Stimulated activated CD4-positive, alpha-beta T cell treated with anti-CD3 and anti-CD28 coated beads, TNF-alpha, amount 100 ng/mL, for 48 hours (primary cell): Measurements from ENCODE around the gene TOX3.

ENCODE experiments used
- DNase-seq, 3 donors: peaks; one replicate each; pipeline ENCODE4 v3.0.0-alpha.2; 2020; ENCODE audit warnings: low read depth in 3 of 3

Gene TOX3

DNA sequence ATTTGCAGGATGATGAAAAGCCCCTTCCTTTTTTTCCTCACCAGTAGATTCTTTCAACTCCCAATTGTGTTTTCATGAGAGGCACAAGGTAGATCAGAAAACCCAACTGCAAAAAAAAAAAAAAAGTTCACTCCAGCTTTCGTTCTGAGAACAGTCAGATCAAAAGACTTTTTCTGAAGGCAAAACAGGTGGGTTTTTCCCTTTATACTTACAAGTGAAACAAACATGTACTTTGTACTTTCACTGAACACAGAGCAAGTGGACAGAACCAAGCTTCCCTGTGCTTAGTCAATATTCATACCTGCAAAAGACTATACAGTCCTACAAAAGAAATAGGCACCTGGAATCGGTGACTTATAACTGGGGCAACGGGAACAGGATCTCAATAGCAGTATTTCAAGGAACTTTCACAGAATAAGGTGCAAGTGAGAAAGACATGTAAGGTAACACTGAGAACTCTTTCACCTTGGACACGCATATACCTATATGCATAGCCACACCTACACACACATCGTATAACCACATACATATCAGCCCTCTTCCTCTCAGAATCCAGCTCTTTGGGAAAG, 54.1 kb downstream of the TOX3 start:
- no peak for DNase-seq

DNA sequence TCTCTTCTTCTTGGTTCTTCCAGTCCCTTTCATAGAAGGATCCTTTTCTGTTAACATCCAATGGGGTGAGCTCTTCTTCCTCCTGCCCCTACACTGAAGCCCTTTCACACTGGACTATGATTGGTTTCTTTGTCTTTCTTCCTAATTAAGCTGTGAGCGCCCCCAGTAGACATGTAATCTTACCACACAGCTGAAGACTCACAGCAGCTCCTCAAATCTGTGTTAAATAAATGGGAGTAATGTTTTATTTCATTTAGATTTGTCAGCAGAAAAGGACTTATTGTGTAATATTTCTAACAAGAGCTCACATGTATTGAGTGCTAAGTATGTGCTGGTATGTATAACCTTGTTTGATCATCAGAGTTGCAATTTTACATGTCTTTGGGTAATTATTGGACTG, 55.7 kb downstream of the TOX3 start:
- no peak for DNase-seq

DNA sequence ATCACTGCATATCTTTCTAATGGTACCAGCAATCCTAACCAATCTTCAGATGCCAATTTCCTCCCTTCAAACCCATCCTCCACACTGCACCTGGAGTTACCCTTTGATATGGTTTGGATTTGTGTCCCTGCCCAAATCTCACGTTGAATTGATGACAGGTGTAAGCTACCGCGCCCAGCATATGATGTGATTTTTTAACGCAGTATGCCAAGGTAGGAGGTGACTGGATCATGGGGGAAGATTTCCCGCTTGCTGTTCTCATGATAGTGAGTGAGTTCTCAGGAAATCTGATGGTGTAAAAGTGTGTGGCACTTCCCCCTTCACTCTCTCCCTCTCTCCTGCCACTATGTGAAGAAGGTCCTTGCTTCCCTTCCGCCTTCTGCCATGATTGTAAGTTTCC, 57.0 kb downstream of the TOX3 start:
- no peak for DNase-seq

DNA sequence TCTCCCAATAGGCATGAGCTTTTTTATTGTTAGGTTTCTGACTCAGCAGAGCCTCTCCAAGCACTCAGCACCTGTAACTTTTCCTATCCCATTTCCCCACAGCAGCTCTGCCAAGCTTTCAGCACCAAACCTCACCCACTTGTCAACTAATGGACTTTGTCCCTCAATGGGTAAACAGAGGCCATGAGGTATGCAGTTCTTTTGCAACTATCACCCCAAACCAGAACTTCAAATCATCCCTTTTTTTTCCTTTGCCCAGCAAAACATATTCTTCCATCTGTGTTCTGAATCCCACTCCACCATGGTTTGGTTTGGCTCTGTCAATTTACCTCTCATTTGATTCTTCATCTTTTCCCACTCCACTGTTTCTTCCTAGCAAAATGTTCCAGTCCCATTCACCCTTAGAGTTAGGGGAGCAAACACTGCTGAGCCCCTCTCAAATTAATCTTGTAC, 58.1 kb downstream of the TOX3 start:
- no peak for DNase-seq

DNA sequence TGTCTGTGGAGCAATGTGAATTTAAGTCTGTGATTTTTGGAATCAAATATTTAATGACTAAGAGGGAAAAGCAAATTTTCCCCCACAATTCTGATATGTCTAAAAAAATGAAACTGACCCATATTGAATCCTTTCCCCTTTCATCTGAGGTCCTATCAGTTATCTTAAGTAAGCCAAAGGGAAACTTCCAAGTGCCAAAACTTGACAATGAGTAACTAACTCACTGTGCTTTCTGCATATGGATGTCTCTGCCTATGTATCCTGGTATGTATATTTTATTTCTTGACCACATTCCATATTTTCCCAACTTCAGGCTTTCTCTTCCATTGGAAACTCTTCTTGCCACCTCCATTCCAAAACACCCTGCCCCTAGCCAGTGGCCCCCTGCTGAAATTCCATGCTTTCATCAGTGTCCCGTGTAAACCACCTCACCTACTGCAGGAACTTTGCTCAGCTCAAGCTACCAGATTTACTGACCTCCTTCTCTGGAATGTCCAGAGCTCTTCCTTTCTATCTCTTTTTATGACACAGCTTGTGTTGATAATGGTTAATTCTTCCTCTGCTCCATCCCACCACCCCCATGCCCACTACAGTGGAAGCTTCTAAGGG, 59.0 kb downstream of the TOX3 start:
- no peak for DNase-seq

DNA sequence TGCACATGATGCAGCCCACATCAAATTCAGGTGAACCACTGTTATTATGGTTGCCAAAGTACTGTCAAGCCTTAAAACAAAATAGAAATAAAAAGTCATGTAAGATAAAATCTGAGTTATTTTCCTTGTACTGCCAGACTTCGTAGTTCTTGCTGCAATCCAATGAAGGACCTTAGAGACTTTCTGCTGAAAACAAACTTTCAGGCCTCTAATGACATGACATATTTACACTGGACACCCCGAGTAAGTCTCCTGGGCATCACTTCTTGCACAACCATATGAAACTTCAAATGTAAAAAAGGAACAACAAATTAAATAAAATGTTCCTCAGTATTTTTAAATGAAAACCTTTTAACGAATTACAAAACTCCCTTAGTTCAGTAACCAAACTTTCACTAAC, 66.7 kb downstream of the TOX3 start:
- DNase-seq: no peak

DNA sequence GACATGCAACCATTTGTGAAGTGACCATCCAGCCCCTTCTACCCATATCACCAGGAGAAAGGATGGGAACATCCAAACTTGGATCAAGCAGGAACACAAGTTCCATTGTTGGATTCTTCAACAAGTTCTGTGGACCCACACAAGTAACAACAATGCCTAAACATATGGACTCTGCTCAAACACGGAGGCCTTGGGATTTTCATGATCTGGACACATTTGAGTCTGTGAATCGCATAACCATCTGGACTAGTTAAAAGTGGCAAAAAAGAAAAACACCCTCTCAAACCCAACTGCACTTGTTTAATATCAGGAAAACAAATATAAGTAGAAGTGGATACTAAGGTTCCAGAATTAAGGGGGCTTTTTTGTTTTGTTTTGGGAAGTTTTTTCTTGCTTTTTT, 70.8 kb downstream of the TOX3 start:
- no peak for DNase-seq

DNA sequence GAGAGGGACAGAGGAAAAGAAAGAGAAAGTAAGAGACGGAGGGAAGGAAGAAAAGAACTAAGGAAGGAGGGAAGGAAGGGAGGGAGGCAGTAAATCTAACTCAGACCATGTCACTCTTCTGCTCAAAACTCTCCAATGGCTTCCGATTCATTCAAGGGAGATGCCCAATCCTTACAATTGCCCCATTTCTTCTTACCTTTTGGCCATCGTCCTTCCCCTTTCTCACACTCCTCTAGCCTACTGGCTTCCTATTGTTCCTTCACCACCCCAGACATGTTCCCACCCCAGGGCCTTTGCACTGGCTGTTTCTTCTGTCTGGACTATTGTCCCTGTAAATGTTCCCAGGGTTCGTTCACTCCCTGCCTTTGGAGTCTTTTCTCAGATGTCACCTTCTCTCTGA, 72.3 kb downstream of the TOX3 start:
- DNase-seq: no peak

DNA sequence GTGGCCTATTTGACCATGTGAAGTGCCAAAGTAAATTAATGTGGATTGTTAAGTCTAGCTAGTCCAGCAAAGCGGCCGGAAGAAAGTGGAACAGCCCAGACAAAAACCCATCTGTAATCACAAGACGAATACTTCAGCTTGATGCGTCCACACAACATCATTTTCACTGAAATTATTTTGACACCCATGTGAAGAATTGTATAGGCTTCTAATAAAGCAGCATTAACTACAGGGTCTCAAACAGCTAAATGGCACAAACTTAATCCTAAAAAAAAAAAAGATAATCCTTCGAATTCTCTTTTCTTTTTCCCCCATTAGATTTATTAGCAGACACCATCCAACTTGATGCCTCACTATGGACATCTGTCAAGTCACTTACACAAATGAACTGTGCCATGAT, 73.8 kb downstream of the TOX3 start:
- DNase-seq: no peak

DNA sequence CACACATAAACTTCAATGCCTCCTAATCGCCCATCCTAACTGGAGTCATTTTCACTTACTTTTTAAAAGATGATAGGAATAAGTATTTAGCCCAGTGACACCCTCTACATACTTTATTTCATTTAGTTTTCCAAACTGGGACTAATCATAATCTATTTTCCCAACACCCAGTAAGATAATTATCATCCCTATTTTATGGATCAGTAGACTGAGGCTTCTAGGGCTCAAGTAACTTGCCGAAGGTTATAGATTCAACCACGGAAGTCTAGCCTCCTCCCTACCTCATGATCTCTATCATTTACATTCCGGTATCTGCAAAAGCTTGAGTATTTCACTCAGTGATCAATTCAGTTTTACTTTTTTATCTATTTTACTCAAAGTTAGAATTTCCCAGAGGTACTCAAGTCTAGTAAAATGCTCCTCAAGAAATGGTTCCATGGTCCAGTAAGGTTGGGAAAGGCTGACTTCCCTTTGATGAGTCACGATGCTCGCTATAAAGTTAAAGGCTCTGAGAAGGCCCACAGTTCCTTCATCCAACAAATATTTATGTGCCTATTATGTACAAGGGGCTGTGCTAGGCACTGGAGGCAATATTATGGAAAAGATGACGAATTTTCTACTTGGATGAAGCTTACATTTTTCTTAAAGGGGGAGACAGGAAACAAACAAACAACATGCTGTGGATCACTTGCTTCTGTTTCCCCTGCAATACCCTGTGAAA, 75.1 kb downstream of the TOX3 start:
- DNase-seq: no peak

DNA sequence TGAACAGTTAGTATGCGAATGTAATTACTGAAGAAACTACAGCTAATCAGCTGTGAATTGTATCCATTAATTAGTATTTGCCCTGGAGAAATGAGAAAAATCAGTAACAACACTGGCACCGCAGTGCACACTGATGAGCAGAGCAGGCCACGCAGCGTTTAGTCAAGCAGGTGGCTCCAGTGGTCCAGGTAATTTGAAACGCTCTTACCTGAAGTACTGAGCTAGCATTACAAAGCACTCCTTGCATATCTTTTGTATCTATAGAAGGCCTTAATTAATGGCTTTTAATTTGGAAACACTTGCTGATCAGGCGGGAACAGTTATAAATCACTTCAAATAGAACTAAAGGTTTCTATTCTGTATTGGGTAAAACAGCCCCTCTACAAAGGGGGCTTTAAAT, 76.4 kb downstream of the TOX3 start:
- no peak for DNase-seq

DNA sequence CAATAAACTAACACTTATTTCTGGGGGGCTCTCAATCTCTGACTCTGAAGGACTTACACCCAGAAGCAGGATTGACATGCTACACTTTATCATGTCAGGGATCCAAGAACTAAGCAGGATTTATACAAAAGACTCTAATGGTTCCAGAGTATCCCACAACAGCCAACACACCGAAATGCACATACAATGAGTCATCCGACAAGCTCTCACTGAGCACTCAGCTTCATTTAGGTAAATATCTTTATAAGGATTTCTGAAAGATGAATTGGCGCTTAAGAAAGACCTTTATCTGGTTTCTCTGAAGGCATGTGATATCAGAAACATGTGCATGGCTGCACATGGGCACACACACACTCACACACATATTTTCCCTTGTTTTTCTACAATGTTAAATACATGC, 77.2 kb downstream of the TOX3 start:
- DNase-seq: no peak

DNA sequence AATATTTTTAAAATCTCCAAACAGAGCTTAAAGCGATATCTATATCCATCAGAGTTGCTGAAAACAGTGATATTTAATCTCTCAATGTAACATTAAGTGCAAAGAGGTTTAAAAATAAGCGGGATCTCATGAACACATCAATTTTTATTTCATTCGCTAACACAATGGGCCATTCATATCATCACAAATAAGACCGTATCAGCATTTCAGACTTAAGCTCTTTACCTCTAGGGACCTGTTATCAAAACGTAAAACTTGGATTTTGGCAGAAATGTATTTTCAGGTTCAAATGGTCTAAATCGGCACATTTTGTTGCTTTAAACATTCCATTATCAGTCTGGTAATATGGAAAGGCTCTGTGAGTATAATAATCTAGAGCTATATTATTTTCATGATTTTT, 77.9 kb downstream of the TOX3 start:
- no peak for DNase-seq

DNA sequence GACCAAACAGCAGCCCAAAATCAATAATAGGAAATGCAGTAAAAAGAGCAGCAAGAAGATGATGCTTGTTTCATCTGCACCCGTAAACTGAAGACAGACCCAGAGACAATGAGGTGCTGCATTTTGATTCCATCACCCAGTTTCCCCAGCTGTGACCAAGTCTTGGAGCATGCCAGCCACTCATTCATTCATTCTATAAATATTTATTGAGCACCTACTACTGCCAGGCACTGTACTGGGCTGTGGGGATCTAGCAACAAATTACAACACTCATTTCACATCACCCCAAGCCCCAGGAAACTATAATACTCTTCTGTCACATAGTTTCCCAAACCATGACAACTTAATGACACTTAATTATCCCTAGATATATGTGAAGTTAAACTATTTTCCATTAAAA, 79.2 kb downstream of the TOX3 start:
- DNase-seq: no peak

DNA sequence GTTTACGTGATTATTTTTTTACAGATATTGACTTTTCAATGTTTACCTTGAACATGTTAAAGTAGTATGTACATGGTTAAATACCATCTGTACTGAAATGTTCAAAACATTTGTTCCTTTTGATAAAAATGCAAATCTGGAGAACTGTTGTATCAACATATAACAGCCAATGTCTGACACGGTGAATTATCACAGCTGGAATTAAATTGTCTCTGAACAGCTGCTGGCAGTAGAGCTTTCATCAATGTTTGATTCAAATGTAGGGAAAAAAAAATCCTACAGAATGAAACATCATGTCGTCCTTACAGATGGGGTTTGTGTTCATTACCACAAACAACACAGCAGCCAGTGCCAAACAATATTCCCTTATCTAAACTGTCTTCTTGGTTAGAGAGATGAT, 79.9 kb downstream of the TOX3 start:
- no peak for DNase-seq

DNA sequence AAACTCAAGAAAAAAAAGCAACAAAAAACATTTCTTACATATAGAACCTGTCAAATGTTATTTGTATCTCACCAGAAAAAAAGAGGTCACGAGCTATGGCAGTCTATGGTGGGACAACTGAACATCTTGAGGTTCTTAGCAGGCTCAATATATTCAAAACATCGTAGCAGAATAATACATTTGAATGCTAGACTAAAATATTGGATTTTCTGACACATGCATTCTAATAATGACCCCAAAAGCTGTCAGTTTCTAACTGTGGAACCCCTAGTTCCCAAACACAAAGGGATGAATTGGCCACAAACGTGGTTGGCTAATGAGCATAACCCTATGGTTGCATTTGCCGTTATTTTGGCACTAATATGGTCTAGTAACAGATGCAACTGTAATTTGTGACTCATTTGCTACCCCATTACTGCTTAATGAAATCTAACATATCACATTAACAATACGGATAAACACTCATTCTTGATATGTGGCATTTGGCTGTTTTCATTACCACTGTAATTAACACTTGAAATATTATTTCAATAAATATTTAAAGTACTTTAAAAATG, 81.2 kb downstream of the TOX3 start:
- DNase-seq: no peak

DNA sequence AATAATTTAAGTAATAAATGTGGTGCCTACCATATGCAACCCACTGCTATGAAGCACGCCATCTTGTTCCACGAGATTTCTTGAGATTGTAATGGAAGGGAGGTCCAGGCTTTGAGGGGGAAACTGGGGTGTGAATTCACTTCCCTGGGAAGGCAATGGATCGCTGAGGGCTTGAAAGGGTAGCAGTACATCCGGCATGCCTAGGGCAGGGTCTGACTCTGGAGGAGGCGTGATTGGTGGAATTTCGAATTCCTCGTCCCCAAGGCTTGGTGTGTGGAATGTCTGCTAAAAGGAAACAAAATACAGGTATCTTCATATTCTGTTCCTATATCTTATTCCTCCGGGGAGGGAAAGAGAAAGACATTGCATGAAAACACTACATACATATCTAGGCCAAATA, 83.0 kb downstream of the TOX3 start:
- no peak for DNase-seq

DNA sequence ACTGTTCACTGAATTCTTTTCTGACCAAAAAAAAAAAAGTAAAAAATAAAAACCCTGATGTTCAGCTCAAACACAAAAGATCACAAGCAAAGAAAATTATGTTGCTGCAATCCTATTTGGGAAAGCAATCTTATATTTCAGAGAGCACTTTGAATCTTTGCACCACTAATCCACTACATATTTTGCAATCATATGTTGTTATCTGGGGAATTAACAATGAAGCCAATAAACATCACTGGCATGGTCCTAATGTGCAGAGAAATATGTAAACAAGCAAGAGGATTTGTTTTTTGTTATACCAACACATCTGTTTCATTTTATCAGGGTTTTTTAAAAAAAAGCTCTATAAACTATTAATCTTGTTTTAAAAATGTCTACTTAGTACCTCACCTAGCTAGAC, 84.1 kb downstream of the TOX3 start:
- no peak for DNase-seq

DNA sequence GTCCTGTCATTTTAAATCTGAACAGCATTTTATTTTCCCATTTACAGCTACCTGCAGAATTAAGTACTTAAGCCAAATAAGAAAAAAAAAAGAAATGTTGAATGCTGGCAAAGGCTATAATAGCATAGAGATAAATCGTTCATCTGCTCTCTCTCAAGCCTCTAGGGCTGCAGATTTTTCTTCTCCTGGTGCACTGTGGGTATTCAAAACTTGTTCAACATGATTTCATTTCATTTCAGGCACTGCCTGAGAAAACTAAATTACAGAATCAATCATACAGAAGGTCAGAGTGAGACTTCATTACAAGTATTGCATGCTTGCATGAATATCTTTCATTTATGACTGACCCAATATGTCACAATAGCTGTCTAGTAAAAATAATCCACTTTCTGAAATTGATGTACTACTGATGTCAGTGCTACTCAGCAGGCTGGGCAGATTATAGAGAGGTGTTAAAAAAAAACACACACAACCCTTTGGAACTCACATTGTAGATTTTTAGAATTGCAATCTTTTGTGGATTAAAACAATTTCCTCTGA, 86.2 kb downstream of the TOX3 start:
- no peak for DNase-seq

DNA sequence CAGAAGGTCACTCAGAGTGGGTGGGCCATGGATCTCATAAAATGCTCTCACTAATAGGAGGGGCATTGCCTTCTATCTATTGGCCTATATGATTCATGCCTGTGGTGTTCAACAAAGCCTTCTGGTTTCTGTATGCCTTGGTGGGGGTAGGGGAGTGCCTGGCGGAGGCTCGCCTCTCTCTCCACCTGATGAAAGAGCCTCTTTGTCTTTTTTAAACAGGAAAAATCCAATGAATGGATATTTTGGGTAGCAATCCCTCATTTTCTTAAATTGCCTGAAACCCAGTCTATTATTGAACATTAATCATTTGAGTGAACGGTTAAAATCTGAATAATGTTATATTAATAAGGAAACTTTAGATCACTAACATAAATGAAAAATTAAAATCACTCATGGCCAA, 90.6 kb downstream of the TOX3 start:
- DNase-seq: no peak

DNA sequence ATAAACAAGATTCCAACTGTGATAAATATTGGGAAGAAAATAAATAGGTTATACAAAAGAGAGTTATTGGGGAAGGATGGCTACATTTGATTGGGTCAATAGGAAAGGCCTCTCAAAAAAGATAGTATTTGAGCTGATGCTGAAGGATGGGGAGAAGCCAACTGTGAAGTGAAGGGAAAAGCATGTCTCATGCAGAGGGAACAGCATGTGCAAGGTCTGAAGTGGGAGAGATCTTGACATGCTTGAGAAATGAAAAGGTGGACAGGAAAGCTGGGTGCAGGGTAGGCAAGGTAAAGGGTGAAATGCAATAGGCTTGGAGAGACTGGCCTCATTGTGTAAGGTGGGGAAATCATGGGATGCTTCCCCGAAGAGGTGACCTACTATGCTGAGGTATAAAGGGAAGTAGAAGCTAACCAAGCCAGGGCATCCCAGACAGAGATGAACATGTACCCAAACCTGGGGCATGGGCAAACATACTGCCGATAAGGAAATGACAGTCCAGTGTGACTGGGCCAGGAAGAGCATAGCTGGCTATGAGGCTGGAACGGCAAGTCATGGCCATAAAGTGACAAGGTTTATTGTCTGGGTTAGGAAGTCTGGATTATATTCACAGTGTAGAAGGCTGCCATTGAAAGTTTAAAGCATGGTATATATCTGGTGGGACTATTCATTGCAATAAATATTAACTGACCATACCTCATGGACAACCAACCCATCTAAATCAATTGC, 91.2 kb downstream of the TOX3 start:
- no peak for DNase-seq

DNA sequence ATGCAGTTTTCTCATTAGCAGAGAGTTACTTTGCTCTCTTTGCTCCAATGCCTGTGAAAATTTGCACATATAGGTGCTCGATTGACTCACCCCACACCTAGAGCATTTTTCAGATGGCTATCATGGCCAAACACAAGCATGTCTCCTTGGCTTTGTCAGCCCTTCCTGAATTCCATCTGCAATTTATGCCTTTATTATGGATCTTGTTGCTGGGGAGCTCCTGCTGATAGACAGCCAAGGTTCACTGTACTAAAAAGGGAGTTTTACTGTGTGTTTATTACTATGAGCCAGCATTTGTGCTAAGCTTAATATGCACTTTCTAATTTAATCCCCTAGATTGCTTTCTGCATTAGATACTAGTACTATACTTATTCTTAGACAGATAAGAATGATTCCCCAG, 93.3 kb downstream of the TOX3 start:
- DNase-seq: no peak
